GM12864 (cell line): ENCODE measurements around the gene RSAD2.

Experiments used
- DNase-seq: peaks from one replicate; pipeline ENCODE4 v3.0.0-alpha.2; 2011; ENCODE audit warnings: low read depth
- H3K4me3 ChIP-seq: 2 replicates; pipeline ENCODE4 v1.5.1; 2011; ENCODE audit warnings: mild to moderate bottlenecking, low read depth, low read length, control low read depth
- CTCF ChIP-seq: IDR thresholded peaks from 2 replicates; pipeline ENCODE4 v1.5.1; 2011; ENCODE audit warnings: low read depth, mild to moderate bottlenecking, moderate library complexity, low read length, control low read depth, inconsistent platforms; ENCODE audit errors: missing control alignments

Gene RSAD2

GRCh38 chr2:6835467-6835866 is 42.1 kb upstream of the RSAD2 start:
- no peak for TF ChIP-seq CTCF
- no peak for DNase-seq

GRCh38 chr2:6838673-6839319 is 38.8 kb upstream of the RSAD2 start:
- H3K4me3 ChIP-seq: no peak overlapping the region
- no peak for DNase-seq
- no peak for TF ChIP-seq CTCF

More at GRCh38 chr2:6835467-6835866, 42.1 kb upstream of the RSAD2 start:
- H3K4me3 ChIP-seq: no peak overlapping the region

GRCh38 chr2:6841537-6842287 is 35.9 kb upstream of the RSAD2 start:
- no peak for TF ChIP-seq CTCF
- H3K4me3 ChIP-seq: no peak overlapping the region
- DNase-seq: no peak

- no peak for DNase-seq
- no peak overlapping the region for H3K4me3 ChIP-seq
- no peak for TF ChIP-seq CTCF
These were observed 32.3 kb upstream of the RSAD2 start for GRCh38 chr2:6845312-6845711.

GRCh38 chr2:6845903-6846302 is 31.7 kb upstream of the RSAD2 start:
- H3K4me3 ChIP-seq: no peak overlapping the region
- no peak for TF ChIP-seq CTCF
- no peak for DNase-seq

GRCh38 chr2:6846540-6846939 is 31.0 kb upstream of the RSAD2 start:
- DNase-seq: no peak
- no peak overlapping the region for H3K4me3 ChIP-seq
- no peak for TF ChIP-seq CTCF
